ENCODE measurements around the gene TTLL10. TPM values are rescaled to one million over a fixed set of nuclear protein-coding genes. Genes with fewer than 3 reads are reported as not detected.

The TTLL10 gene
- total RNA-seq, 2 experiments from 2014 or later = not detected

- no peaks in the 10 kb centered on the region for H3K36me3 Mint-ChIP-seq (ENCODE audit: low read depth)
- no peak for DNase-seq
- CTCF ChIA-PET = no interaction called here
- intact Hi-C loops (cut with micrococcal nuclease) = no loop called here
- no peak overlapping the region for H3K4me3 Mint-ChIP-seq
- no peaks in the 10 kb centered on the region for H3K9me3 Mint-ChIP-seq
- H3K4me1 Mint-ChIP-seq (ENCODE audit: low read depth) = peaks cover 29% of the 10 kb centered on the region
- no peaks in the 10 kb centered on the region for H3K27me3 Mint-ChIP-seq (ENCODE audit: low read depth)
- H3K27ac Mint-ChIP-seq = no peak overlapping the region
Measured at GRCh38 chr1:1203561-1204424, 30.1 kb downstream of the TTLL10 start.

- H3K27ac Mint-ChIP-seq = no peak overlapping the region
- peaks cover 32% of the 10 kb centered on the region for H3K4me1 Mint-ChIP-seq (ENCODE audit: low read depth)
- intact Hi-C loops (cut with micrococcal nuclease) = no loop called here
- CTCF ChIA-PET = interaction anchor here (1.0 kb wide), 1 partner anchor 84 kb away, joined by 3 read pairs; no protein-coding TSS in a partner anchor
- DNase-seq = no peak
- H3K4me3 Mint-ChIP-seq = no peak overlapping the region
- H3K36me3 Mint-ChIP-seq (ENCODE audit: low read depth) = no peaks in the 10 kb centered on the region
- no peaks in the 10 kb centered on the region for H3K9me3 Mint-ChIP-seq
- no peaks in the 10 kb centered on the region for H3K27me3 Mint-ChIP-seq (ENCODE audit: low read depth)
Measured at GRCh38 chr1:1204425-1204920, 30.8 kb downstream of the TTLL10 start.

GRCh38 chr1:1204998-1205768 lies 31.5 kb downstream of the TTLL10 start:
- CTCF ChIA-PET = interaction anchor here (0.7 to 1.3 kb wide), 5 partner anchors 11 to 141 kb away, joined by 3 to 8 read pairs (median 3); no protein-coding TSS in a partner anchor
- Mint-ChIP-seq H3K36me3 (ENCODE audit: low read depth) (no peaks in the 10 kb centered on the region), H3K9me3 (no peaks in the 10 kb centered on the region), H3K27ac (no peak overlapping the region), H3K27me3 (ENCODE audit: low read depth) (no peaks in the 10 kb centered on the region), H3K4me3 (peak overlapping the region; percentile 70), H3K4me1 (ENCODE audit: low read depth) (peaks cover 32% of the 10 kb centered on the region)
- no peak for DNase-seq
- intact Hi-C loops (cut with micrococcal nuclease) = no loop called here

GRCh38 chr1:1205769-1206375 lies 32.2 kb downstream of the TTLL10 start:
- H3K27ac Mint-ChIP-seq = no peak overlapping the region
- no peak for DNase-seq
- no peaks in the 10 kb centered on the region for H3K27me3 Mint-ChIP-seq (ENCODE audit: low read depth)
- CTCF ChIA-PET = interaction anchor here (0.7 to 1.3 kb wide), 4 partner anchors 10 to 142 kb away, joined by 3 to 8 read pairs (median 3); no protein-coding TSS in a partner anchor
- peaks cover 28% of the 10 kb centered on the region for H3K4me1 Mint-ChIP-seq (ENCODE audit: low read depth)
- H3K4me3 Mint-ChIP-seq = peak overlapping the region; percentile 70
- intact Hi-C loops (cut with micrococcal nuclease) = no loop called here
- H3K9me3 Mint-ChIP-seq = no peaks in the 10 kb centered on the region
- peaks cover 2% of the 10 kb centered on the region for H3K36me3 Mint-ChIP-seq (ENCODE audit: low read depth)

GRCh38 chr1:1206376-1206965 lies 32.8 kb downstream of the TTLL10 start, which contains the start of gene TNFRSF18:
TSS of gene TNFRSF18 (minus strand) at chr1:1206592. CDS start at chr1:1206571, 21 bp downstream.
- Mint-ChIP-seq H3K27ac (no peak within 1 kb of the TSS), H3K4me1 (ENCODE audit: low read depth) (peaks cover 32% of the 10 kb centered on the region)
- DNase-seq = peak; percentile 60

GRCh38 chr1:1206966-1207531 lies 33.4 kb downstream of the TTLL10 start:
- CTCF ChIA-PET = no interaction called here
- peaks cover 6% of the 10 kb centered on the region for H3K36me3 Mint-ChIP-seq (ENCODE audit: low read depth)

More at GRCh38 chr1:1206376-1206965, 32.8 kb downstream of the TTLL10 start, which contains the start of gene TNFRSF18:
- H3K9me3 Mint-ChIP-seq = no peaks in the 10 kb centered on the region
- H3K36me3 Mint-ChIP-seq (ENCODE audit: low read depth) = peaks cover 5% of the 10 kb centered on the region
- peak within 1 kb of the TSS; percentile 70 for H3K4me3 Mint-ChIP-seq
- intact Hi-C loops (cut with micrococcal nuclease) = no loop called here
- CTCF ChIA-PET = interaction anchor here (0.7 to 1.3 kb wide), 4 partner anchors 10 to 142 kb away, joined by 3 to 8 read pairs (median 3); no protein-coding TSS in a partner anchor
- H3K27me3 Mint-ChIP-seq (ENCODE audit: low read depth) = no peaks in the 10 kb centered on the region

GRCh38 chr1:1207571-1207892 lies 33.9 kb downstream of the TTLL10 start:
- Mint-ChIP-seq H3K4me3 (no peak overlapping the region), H3K27ac (peak overlapping the region; percentile 89), H3K9me3 (no peaks in the 10 kb centered on the region), H3K4me1 (ENCODE audit: low read depth) (peaks cover 34% of the 10 kb centered on the region), H3K27me3 (ENCODE audit: low read depth) (no peaks in the 10 kb centered on the region), H3K36me3 (ENCODE audit: low read depth) (peaks cover 9% of the 10 kb centered on the region)
- CTCF ChIA-PET = no interaction called here
- intact Hi-C loops (cut with micrococcal nuclease) = no loop called here
- DNase-seq = no peak

More at GRCh38 chr1:1206966-1207531, 33.4 kb downstream of the TTLL10 start:
- no peak overlapping the region for H3K27ac Mint-ChIP-seq
- no peak for DNase-seq
- H3K27me3 Mint-ChIP-seq (ENCODE audit: low read depth) = no peaks in the 10 kb centered on the region
- H3K4me3 Mint-ChIP-seq = peak overlapping the region; percentile 70
- intact Hi-C loops (cut with micrococcal nuclease) = no loop called here
- no peaks in the 10 kb centered on the region for H3K9me3 Mint-ChIP-seq
- peaks cover 32% of the 10 kb centered on the region for H3K4me1 Mint-ChIP-seq (ENCODE audit: low read depth)

GRCh38 chr1:1208713-1209433 lies 35.2 kb downstream of the TTLL10 start:
- Mint-ChIP-seq H3K4me3 (peak overlapping the region; percentile 80), H3K36me3 (ENCODE audit: low read depth) (peaks cover 9% of the 10 kb centered on the region), H3K27me3 (ENCODE audit: low read depth) (no peaks in the 10 kb centered on the region), H3K9me3 (no peaks in the 10 kb centered on the region), H3K27ac (peak overlapping the region; percentile 89), H3K4me1 (ENCODE audit: low read depth) (peaks cover 34% of the 10 kb centered on the region)
- DNase-seq = peak; percentile 66
- CTCF ChIA-PET = interaction anchor here (0.7 kb wide), 1 partner anchor 326 kb away, joined by 3 read pairs; no protein-coding TSS in a partner anchor
- intact Hi-C loops (cut with micrococcal nuclease) = loop anchor here (2.0 kb wide), 4 partner anchors 22 to 144 kb away; no protein-coding TSS in a partner anchor

GRCh38 chr1:1210726-1211540 lies 37.3 kb downstream of the TTLL10 start:
- Mint-ChIP-seq H3K4me1 (ENCODE audit: low read depth) (peaks cover 47% of the 10 kb centered on the region), H3K27me3 (ENCODE audit: low read depth) (no peaks in the 10 kb centered on the region), H3K4me3 (peak overlapping the region; percentile 54), H3K9me3 (no peaks in the 10 kb centered on the region), H3K36me3 (ENCODE audit: low read depth) (peaks cover 9% of the 10 kb centered on the region), H3K27ac (peak overlapping the region; percentile 41)
- no peak for DNase-seq
- CTCF ChIA-PET = no interaction called here
- intact Hi-C loops (cut with micrococcal nuclease) = no loop called here

Measured in activated naive CD4-positive, alpha-beta T cell treated with anti-CD3 and anti-CD28 coated beads for 36 hours (primary cell).